ENCODE results near the gene PSMA2.

DNA sequence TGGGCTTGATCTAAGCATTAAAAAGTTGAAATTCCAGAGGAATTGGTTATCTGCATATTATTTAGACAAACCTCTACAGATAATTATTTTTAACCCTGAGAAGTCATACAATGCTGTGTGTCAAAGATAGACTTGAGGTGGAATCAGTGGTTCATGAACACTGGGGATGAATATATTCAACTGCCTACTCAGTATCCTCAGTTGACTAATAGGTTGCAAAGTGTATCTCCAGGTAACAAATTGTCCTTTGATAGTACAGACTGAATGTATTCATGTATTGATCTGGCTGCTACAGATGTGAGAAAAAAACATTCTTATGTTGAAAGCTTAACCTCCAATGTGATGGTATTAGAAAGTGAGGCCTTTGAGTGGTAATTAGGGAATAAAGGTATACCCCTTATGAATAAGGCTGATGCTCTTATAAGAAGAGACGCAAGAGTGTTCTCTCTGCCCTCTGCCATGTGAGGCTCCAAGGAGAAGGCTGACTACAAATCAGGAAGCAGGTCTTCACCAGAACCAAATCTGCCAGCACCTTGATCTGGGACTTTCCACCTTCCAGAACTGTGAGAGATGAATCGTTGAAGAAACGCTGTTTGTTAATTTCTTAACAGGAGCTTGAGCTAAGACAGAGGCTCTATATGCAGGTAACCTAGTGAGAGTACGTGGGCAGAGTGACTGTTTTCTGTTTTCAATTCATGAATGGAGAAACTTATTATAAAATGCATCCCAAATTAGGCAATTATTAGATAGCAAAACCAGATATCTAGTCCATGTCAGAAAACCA is 7.7 kb upstream of the PSMA2 start:
- TF ChIP-seq POLR2A (IDR thresholded peaks at IDR 0.05) (no peak), POLR2AphosphoS5 (IDR thresholded peaks at IDR 0.05) (no peak), EP300 (IDR thresholded peaks at IDR 0.05) (no peak)
- TF ChIP-seq, protein P1, sequence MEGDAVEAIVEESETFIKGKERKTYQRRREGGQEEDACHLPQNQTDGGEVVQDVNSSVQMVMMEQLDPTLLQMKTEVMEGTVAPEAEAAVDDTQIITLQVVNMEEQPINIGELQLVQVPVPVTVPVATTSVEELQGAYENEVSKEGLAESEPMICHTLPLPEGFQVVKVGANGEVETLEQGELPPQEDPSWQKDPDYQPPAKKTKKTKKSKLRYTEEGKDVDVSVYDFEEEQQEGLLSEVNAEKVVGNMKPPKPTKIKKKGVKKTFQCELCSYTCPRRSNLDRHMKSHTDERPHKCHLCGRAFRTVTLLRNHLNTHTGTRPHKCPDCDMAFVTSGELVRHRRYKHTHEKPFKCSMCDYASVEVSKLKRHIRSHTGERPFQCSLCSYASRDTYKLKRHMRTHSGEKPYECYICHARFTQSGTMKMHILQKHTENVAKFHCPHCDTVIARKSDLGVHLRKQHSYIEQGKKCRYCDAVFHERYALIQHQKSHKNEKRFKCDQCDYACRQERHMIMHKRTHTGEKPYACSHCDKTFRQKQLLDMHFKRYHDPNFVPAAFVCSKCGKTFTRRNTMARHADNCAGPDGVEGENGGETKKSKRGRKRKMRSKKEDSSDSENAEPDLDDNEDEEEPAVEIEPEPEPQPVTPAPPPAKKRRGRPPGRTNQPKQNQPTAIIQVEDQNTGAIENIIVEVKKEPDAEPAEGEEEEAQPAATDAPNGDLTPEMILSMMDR (IDR thresholded peaks at IDR 0.05): no peak
